SK-N-SH (cell line): ENCODE measurements around the gene PRKG1. TPM values are rescaled to one million over a fixed set of nuclear protein-coding genes. Genes with fewer than 3 reads are reported as not detected.

Source experiments
- CTCF ChIA-PET: fragments of 300-600, 350-600 bp; formaldehyde crosslinking; extraction: SDS; loops from one replicate; lab custom pipeline; 2021; lab: Yijun Ruan, JAX
- POLR2A ChIA-PET: fragments of 350-600 bp; sonication (Branson Sonifier 250); formaldehyde crosslinking; extraction: SDS; loops from one replicate; lab custom pipeline; 2020; ENCODE audit warnings: antibody characterized with exemption, inconsistent platforms; lab: Yijun Ruan, JAX
- DNase-seq: peaks from one replicate; pipeline ENCODE4 v3.0.0; 2012
- H2AFZ ChIP-seq: fragments of 200-600 bp; sonication (generic); 2 replicates; pipeline ENCODE4 v1.8.1; 2016; ENCODE audit warnings: antibody characterized with exemption, mild to moderate bottlenecking, low read depth
- H3F3A ChIP-seq: fragments of 200-600 bp; sonication (generic); replicated peaks from 2 replicates; pipeline ENCODE3; 2016; ENCODE audit warnings: antibody characterized with exemption, mild to moderate bottlenecking; ENCODE audit not compliant: insufficient read depth
- H3K27ac ChIP-seq, 2 experiments: fragments of 200-500 bp in 1 of 2; fragments of 200-600 bp in 1 of 2; sonication (Bioruptor generic) in 1 of 2; sonication (generic), shearing (Covaris generic) in 1 of 2; 2 replicates each; pipeline versions ENCODE4 v1.5.1 to v1.6.1; 2014 to 2016; ENCODE audit warnings: low read depth in 2 of 2, inconsistent platforms in 1 of 2, low read length in 1 of 2, mild to moderate bottlenecking in 1 of 2, mixed read lengths in 1 of 2
- H3K27me3 ChIP-seq: fragments of 200-600 bp; sonication (generic), shearing (Covaris generic); 2 replicates; pipeline ENCODE4 v1.6.1; 2016; ENCODE audit warnings: mixed run types; ENCODE audit not compliant: insufficient read depth
- H3K36me3 ChIP-seq, 2 experiments: fragments of 200-500 bp in 1 of 2; fragments of 200-600 bp in 1 of 2; sonication (Bioruptor generic) in 1 of 2; sonication (generic) in 1 of 2; replicated peaks in 1 of 2; 2 replicates each; pipeline versions ENCODE3 to v1.5.1; 2014 to 2016; ENCODE audit warnings: low read length in 1 of 2, mild to moderate bottlenecking in 1 of 2; ENCODE audit not compliant: insufficient read depth in 2 of 2, control insufficient read depth in 1 of 2
- H3K4me1 ChIP-seq, 2 experiments: fragments of 200-500 bp in 1 of 2; fragments of 200-600 bp in 1 of 2; sonication (Bioruptor generic) in 1 of 2; sonication (generic), shearing (Covaris generic) in 1 of 2; 2 replicates each; pipeline versions ENCODE4 v1.5.1 to v1.6.1; 2014 to 2016; ENCODE audit warnings: low read depth in 1 of 2, low read length in 1 of 2, mixed run types in 1 of 2; ENCODE audit not compliant: insufficient read depth in 2 of 2, control insufficient read depth in 1 of 2
- H3K4me2 ChIP-seq: fragments of 200-600 bp; sonication (generic), shearing (Covaris generic); 2 replicates; pipeline ENCODE4 v1.6.1; 2017; ENCODE audit warnings: mixed run types
- H3K4me3 ChIP-seq, 2 experiments: fragments of 200-500 bp in 1 of 2; fragments of 200-600 bp in 1 of 2; sonication (Bioruptor generic) in 1 of 2; sonication (generic), shearing (Covaris generic) in 1 of 2; 2 replicates each; pipeline versions ENCODE4 v1.5.1 to v1.8.1; 2014 to 2016; ENCODE audit warnings: low read depth in 2 of 2, inconsistent platforms in 1 of 2, low read length in 1 of 2, mild to moderate bottlenecking in 1 of 2, mixed read lengths in 1 of 2, moderate library complexity in 1 of 2
- H3K79me2 ChIP-seq: fragments of 200-600 bp; sonication (generic); 2 replicates; pipeline ENCODE4 v1.8.1; 2017; ENCODE audit warnings: mild to moderate bottlenecking; ENCODE audit not compliant: insufficient read depth
- H3K9ac ChIP-seq: fragments of 200-600 bp; sonication (generic); 2 replicates; pipeline ENCODE4 v1.6.1; 2017; ENCODE audit warnings: mixed run types
- H3K9me2 ChIP-seq: fragments of 200-600 bp; sonication (generic); 2 replicates; pipeline ENCODE4 v1.6.1; 2017; ENCODE audit warnings: mixed run types
- H3K9me3 ChIP-seq: fragments of 200-600 bp; sonication (generic); 2 replicates; pipeline ENCODE4 v1.6.1; 2017; ENCODE audit warnings: mixed run types, mild to moderate bottlenecking, moderate library complexity
- H4K20me1 ChIP-seq: fragments of 200-600 bp; sonication (generic); 2 replicates; pipeline ENCODE4 v1.6.1; 2017; ENCODE audit warnings: mild to moderate bottlenecking, mixed run types; ENCODE audit not compliant: insufficient read depth
- CTCF ChIP-seq: fragments of 200-600 bp; sonication (generic); IDR thresholded peaks from 2 replicates; pipeline ENCODE4 v1.6.1; 2017; ENCODE audit warnings: antibody characterized with exemption, mild to moderate bottlenecking, moderate library complexity
- ELF1 ChIP-seq: IDR thresholded peaks from 2 replicates; pipeline ENCODE4 v1.4.0; 2012
- FOSL2 ChIP-seq: IDR thresholded peaks from 2 replicates; pipeline ENCODE4 v1.4.0; 2012; ENCODE audit warnings: low read depth, mild to moderate bottlenecking, moderate library complexity, borderline replicate concordance
- FOXJ3 ChIP-seq: sonication (generic); formaldehyde crosslinking; IDR thresholded peaks from 2 replicates; pipeline ENCODE4 v1.5.1; 2020; ENCODE audit warnings: mild to moderate bottlenecking, missing genetic modification reagents
- GABPA ChIP-seq: IDR thresholded peaks from 2 replicates; pipeline ENCODE4 v1.4.0; 2012; ENCODE audit warnings: low read depth, mild to moderate bottlenecking
- GATA2 ChIP-seq: sonication (generic); formaldehyde crosslinking; IDR thresholded peaks from 2 replicates; pipeline ENCODE4 v1.5.0; 2020; ENCODE audit warnings: mild to moderate bottlenecking, missing genetic modification reagents
- IRF3 ChIP-seq: fragments of 150-350 bp; IDR thresholded peaks from 2 replicates; pipeline ENCODE4 v1.6.1; 2016; ENCODE audit warnings: mild to moderate bottlenecking, low read depth, low read length
- MEF2A ChIP-seq: IDR thresholded peaks from 2 replicates; pipeline ENCODE4 v1.4.0; 2012; ENCODE audit warnings: low read depth, borderline replicate concordance
- RAD21 ChIP-seq: IDR thresholded peaks from 2 replicates; pipeline ENCODE4 v1.6.1; 2012; ENCODE audit warnings: mild to moderate bottlenecking, low read length
- RXRA ChIP-seq: IDR thresholded peaks from 2 replicates; pipeline ENCODE4 v1.4.0; 2012; ENCODE audit warnings: low read depth, mild to moderate bottlenecking, borderline replicate concordance
- SIN3A ChIP-seq: IDR thresholded peaks from 2 replicates; pipeline ENCODE4 v1.6.1; 2012; ENCODE audit warnings: low read depth, mild to moderate bottlenecking, low read length, moderate library complexity, borderline replicate concordance
- SMC3 ChIP-seq: IDR thresholded peaks from 2 replicates; pipeline ENCODE4 v1.6.1; 2012; ENCODE audit warnings: low read depth, low read length, improper control_type of control experiment
- TAF1 ChIP-seq: IDR thresholded peaks from 2 replicates; pipeline ENCODE4 v1.6.1; 2012; ENCODE audit warnings: low read depth, mild to moderate bottlenecking, low read length, moderate library complexity, borderline replicate concordance
- TEAD4 ChIP-seq: IDR thresholded peaks from 2 replicates; pipeline ENCODE4 v1.4.0; 2012; ENCODE audit warnings: mild to moderate bottlenecking, borderline replicate concordance; ENCODE audit not compliant: insufficient read depth
- YY1 ChIP-seq: IDR thresholded peaks from 2 replicates; pipeline ENCODE4 v1.4.0; 2012; ENCODE audit warnings: low read depth, mild to moderate bottlenecking
- WGBS: methylation state at CpG from one replicate; pipeline ENCODE4 v1.1.6; 2017; ENCODE audit warnings: low lambda C conversion rate; 5-methylcytosine and 5-hydroxymethylcytosine counted together
- polyA plus RNA-seq, 3 experiments: library from polyadenylated mRNA; depleted of rRNA; stranded (reverse); fragments of >200 nt; gene quantifications; 2 replicates each; pipeline ENCODE4 v1.2.3, GENCODE V29; 2012
- TF ChIP-seq, protein P1 (sequence below): fragments of 150-350 bp; IDR thresholded peaks from 2 replicates; pipeline ENCODE4 v1.6.1; 2017; ENCODE audit warnings: antibody characterized with exemption, low read length, low read depth, borderline replicate concordance

PRKG1 gene
- polyA plus RNA-seq, 1 of the 3 experiments (the other 2 are of a cell fraction): 4.1 TPM

- TF ChIP-seq GATA2 (no peak), RAD21 (no peak), FOXJ3 (CRISPR knock-in tag) (no peak), MEF2A (no peak), SIN3A (no peak), IRF3 (no peak)
- TF ChIP-seq, protein P1, sequence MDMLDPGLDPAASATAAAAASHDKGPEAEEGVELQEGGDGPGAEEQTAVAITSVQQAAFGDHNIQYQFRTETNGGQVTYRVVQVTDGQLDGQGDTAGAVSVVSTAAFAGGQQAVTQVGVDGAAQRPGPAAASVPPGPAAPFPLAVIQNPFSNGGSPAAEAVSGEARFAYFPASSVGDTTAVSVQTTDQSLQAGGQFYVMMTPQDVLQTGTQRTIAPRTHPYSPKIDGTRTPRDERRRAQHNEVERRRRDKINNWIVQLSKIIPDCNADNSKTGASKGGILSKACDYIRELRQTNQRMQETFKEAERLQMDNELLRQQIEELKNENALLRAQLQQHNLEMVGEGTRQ: no peak
- TF ChIP-seq, all 33 proteins: peak for 0
These were observed 105.9 kb downstream of the PRKG1 start (continued) for GRCh38 chr10:51180141-51180540.

DNA sequence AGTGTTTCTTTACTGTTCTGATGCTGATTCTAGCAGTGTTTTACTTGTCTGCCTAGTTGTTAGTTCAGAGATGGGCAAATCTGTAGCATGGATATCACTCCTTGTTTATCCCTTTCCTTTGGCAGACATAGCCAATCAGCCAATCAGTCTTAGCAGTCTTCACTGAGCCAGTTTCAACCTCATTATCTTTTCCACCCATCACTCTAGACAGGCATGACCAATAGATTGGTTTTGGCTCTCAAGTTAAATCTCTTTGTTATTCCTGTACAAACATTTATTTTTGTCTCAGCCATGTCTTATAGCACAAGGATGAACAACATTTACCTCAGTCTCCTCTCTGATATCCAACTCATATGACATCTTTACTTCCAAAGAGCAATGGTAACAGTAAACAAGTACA, 109.5 kb downstream of the PRKG1 start:
- Histone ChIP-seq H3K9ac (no peak overlapping the region), H3K36me3 (no peaks in the 10 kb centered on the region), H3F3A (no peaks in the 10 kb centered on the region), H3K4me2 (no peak overlapping the region), H3K4me3 (no peak overlapping the region), H3K9me2 (no peaks in the 10 kb centered on the region; the same call in 1 of the 2 replicates), H3K27me3 (no peaks in the 10 kb centered on the region), H3K9me3 (no peaks in the 10 kb centered on the region), H4K20me1 (no peaks in the 10 kb centered on the region), H2AFZ (no peak overlapping the region), H3K27ac (no peak overlapping the region), H3K79me2 (no peaks in the 10 kb centered on the region), H3K4me1 (no peaks in the 10 kb centered on the region; a peak in 2 of 4 replicates)
- no peak for DNase-seq
- ChIA-PET POLR2A (interaction anchor here (0.5 kb wide), 1 partner anchor 73 kb away, joined by 6 read pairs; no protein-coding TSS in a partner anchor), CTCF (no interaction called here)
- TF ChIP-seq GABPA: no peak

DNA sequence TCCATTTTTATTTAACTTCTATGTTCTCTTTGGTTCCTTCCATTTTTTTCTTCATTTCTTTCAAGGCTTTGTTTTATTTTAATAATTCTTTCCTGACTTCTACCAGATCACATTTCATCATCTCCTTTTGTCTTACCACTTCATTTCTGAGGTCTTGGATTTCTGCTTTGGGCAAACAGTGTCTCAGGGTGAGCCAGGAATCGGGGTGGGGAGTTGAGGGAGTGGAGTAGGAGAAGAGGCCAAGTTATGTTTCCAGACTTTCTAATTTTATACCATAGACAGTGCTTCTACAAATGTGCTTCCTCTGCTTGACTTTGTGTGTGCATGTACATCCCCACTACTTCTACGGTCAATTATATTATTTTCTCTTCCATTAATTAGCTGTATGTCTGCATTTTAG, 112.1 kb downstream of the PRKG1 start:
- DNase-seq: no peak
- Histone ChIP-seq H3K9me2 (no peaks in the 10 kb centered on the region; the same call in 1 of the 2 replicates), H3K36me3 (no peaks in the 10 kb centered on the region), H3F3A (no peaks in the 10 kb centered on the region), H4K20me1 (no peaks in the 10 kb centered on the region), H3K4me1 (no peaks in the 10 kb centered on the region; a peak in 1 of 4 replicates), H3K4me2 (no peak overlapping the region), H3K27ac (no peak overlapping the region), H3K4me3 (no peak overlapping the region), H3K27me3 (no peaks in the 10 kb centered on the region), H3K9ac (no peak overlapping the region), H2AFZ (no peak overlapping the region), H3K9me3 (no peaks in the 10 kb centered on the region), H3K79me2 (no peaks in the 10 kb centered on the region)
- no peak for TF ChIP-seq TAF1
- no peak for TF ChIP-seq SMC3
- no peak for TF ChIP-seq MEF2A
- no peak for TF ChIP-seq RXRA
- TF ChIP-seq, protein P1: no peak
- TF ChIP-seq TEAD4: no peak
- TF ChIP-seq GATA2: no peak
- no peak for TF ChIP-seq YY1
- TF ChIP-seq IRF3: no peak
- TF ChIP-seq ELF1: no peak
- TF ChIP-seq FOSL2: no peak
- no peak for TF ChIP-seq CTCF
- ChIA-PET POLR2A (no interaction called here), CTCF (no interaction called here)
- WGBS: 85% methylated on average over 2 of the region's 2 CpGs
